ENCODE data around the gene PARP6. TPM values are rescaled to one million over a fixed set of nuclear protein-coding genes. Genes with fewer than 3 reads are reported as not detected.

Gene PARP6
- total and polyA plus RNA-seq, 8 donors = 29.6 to 101 (median 63.6) TPM

DNA sequence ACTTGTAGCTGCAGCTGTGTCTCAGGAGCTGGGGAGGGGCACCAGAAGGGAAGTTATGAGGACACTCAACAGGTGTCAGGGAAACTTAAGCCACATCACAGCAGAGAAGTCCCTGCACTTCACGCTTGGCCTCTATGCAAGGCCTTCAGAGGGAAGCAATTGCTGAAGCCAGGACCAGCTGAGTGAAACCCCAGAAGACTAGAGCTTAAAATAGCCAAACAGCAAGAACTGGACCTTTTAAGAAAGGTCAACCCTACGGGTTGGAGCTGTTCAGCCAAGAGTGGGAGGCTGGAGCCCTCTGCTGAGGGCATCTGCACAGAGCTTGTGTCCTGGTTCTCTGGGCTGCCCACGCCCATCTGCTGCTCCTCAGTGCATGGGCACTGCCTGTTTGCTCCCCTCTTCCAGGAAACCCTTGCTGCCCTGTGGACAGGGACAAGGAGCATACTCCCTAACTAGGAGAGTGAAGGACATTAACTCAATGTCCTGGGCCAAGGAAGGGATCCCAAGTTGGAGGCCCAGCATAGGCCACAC, 70.9 kb downstream of the PARP6 start:
- intact Hi-C loops (cut with DNase I; ENCODE audit: low total_unique reads) = loop anchor here (5.0 kb wide), 1 partner anchor 81 kb away; no protein-coding TSS in a partner anchor
- Histone ChIP-seq H3K36me3 (peaks cover 65 to 82% (median 81%) of the 10 kb centered on the region in 4 donors), H3K4me1 (peaks cover 14 to 52% (median 26%) of the 10 kb centered on the region in 4 donors), H3K4me3 (no peak overlapping the region), H3K9me3 (no peaks in the 10 kb centered on the region), H3K27me3 (peaks cover 0 to 11% (median 10%) of the 10 kb centered on the region in 3 donors), H3K27ac (peak overlapping the region in 2 of 5 donors; percentile 46 to 52)
- TF ChIP-seq POLR2AphosphoS5 (IDR thresholded peaks at IDR 0.05) (no peak), POLR2A (IDR thresholded peaks at IDR 0.05) (no peak), EP300 (IDR thresholded peaks at IDR 0.05) (no peak)
- TF ChIP-seq, protein P1, sequence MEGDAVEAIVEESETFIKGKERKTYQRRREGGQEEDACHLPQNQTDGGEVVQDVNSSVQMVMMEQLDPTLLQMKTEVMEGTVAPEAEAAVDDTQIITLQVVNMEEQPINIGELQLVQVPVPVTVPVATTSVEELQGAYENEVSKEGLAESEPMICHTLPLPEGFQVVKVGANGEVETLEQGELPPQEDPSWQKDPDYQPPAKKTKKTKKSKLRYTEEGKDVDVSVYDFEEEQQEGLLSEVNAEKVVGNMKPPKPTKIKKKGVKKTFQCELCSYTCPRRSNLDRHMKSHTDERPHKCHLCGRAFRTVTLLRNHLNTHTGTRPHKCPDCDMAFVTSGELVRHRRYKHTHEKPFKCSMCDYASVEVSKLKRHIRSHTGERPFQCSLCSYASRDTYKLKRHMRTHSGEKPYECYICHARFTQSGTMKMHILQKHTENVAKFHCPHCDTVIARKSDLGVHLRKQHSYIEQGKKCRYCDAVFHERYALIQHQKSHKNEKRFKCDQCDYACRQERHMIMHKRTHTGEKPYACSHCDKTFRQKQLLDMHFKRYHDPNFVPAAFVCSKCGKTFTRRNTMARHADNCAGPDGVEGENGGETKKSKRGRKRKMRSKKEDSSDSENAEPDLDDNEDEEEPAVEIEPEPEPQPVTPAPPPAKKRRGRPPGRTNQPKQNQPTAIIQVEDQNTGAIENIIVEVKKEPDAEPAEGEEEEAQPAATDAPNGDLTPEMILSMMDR (IDR thresholded peaks at IDR 0.05) = no peak
- 71 to 81% (median 73%) methylated on average over 3 of the region's 3 CpGs for WGBS, 5 donors
- no peak for DNase-seq

DNA sequence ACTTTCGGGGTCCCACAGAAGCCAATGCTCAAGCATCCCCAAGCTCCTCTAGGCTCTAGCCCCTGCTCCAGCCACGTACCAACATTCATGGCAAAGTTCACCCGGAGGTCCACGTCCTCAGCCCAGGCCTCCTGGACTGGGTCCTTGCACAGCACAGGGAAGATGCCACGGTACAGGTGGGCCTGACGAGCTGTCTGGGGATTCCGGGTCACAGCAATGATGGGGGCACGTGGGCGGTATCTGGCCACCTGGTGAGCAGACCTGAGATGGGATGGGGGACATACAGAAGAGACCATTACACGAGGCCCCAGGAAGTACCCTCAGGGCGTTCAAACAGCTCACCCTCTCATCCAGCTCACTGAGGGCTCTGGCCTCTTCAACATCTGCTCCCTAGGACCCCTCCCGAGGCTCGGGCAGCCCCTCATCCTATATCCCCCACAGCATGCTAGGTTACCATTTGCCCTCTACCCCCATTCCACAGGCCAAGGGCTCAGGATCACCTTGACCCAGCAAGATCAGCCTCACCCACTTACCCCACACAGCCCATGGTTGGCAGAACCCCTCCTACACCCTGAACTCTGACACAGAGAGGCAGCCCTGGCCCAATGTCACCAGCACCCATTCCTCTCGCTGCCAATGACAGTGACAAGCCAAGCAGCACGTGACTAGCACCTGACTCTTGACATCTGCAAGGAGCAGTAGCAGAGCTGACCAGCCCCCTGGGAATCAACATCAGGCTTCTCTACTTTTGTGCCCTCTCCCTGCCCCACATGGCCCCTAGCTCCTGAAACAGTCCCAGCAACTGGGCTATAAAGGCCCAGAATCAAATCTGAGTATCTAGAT, 71.7 kb downstream of the PARP6 start:
- no peak for DNase-seq
- peaks cover 57 to 74% (median 73%) of the 10 kb centered on the region in 4 donors for H3K36me3 ChIP-seq
- intact Hi-C loops (cut with DNase I; ENCODE audit: low total_unique reads) = loop anchor here (5.0 kb wide), 1 partner anchor 82 kb away; no protein-coding TSS in a partner anchor
- TF ChIP-seq EP300 (IDR thresholded peaks at IDR 0.05) (no peak), POLR2AphosphoS5 (IDR thresholded peaks at IDR 0.05) (no peak), POLR2A (IDR thresholded peaks at IDR 0.05) (no peak)
- TF ChIP-seq, protein P1 (IDR thresholded peaks at IDR 0.05) = no peak
- H3K9me3 ChIP-seq = no peaks in the 10 kb centered on the region
- H3K4me3 ChIP-seq = no peak overlapping the region
- WGBS, 5 donors = 81 to 93% (median 82%) methylated on average over 10 to 15 of the region's 15 CpGs
- peaks cover 14 to 54% (median 26%) of the 10 kb centered on the region in 4 donors for H3K4me1 ChIP-seq
- peaks cover 0 to 14% (median 10%) of the 10 kb centered on the region in 3 donors for H3K27me3 ChIP-seq
- peak overlapping the region in 3 of 5 donors; percentile 20 to 52 (median 46) for H3K27ac ChIP-seq

DNA sequence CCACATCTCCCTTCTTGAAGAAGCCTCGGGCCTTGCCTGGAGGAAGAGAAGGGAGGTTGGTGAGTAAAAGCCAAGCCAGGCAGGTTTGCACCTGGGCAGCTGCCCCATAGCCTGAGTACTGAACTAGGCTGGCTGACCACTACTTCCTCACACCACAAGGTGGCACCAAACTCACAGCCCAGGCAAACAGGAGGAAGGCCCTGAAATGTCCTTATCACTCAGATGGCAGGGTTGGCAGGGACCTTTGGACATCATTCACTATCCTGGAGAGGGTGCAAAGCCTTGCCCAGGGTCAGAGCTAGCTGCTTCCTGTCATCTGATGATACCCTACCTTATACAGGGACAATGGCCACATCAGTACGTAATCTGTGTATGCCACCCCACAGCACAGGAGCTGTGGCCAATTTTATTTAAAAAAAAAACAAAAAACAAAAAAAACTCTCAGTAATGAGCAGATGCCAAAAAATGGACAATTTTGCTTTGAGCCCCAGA, 72.6 kb downstream of the PARP6 start:
- Histone ChIP-seq H3K27ac (peak overlapping the region in 2 of 5 donors; percentile 22 to 52), H3K4me1 (peaks cover 14 to 63% (median 26%) of the 10 kb centered on the region in 4 donors), H3K4me3 (no peak overlapping the region), H3K27me3 (peaks cover 0 to 14% (median 10%) of the 10 kb centered on the region in 3 donors), H3K36me3 (peaks cover 52 to 65% (median 64%) of the 10 kb centered on the region in 4 donors), H3K9me3 (no peaks in the 10 kb centered on the region)
- DNase-seq = peak; percentile 85 to 93
- TF ChIP-seq, protein P1 (IDR thresholded peaks at IDR 0.05) = peak in 6 of 7 experiments; percentile 26 to 94 (median 90)
- TF ChIP-seq EP300 (IDR thresholded peaks at IDR 0.05) (no peak), POLR2A (IDR thresholded peaks at IDR 0.05) (no peak), POLR2AphosphoS5 (IDR thresholded peaks at IDR 0.05) (peak in 1 of 3 donors; percentile 81)
- intact Hi-C loops (cut with DNase I; ENCODE audit: low total_unique reads) = loop anchor here (5.0 kb wide), 1 partner anchor 83 kb away; no protein-coding TSS in a partner anchor
- 44 to 57% (median 50%) methylated on average over 2 of the region's 2 CpGs for WGBS, 5 donors

DNA sequence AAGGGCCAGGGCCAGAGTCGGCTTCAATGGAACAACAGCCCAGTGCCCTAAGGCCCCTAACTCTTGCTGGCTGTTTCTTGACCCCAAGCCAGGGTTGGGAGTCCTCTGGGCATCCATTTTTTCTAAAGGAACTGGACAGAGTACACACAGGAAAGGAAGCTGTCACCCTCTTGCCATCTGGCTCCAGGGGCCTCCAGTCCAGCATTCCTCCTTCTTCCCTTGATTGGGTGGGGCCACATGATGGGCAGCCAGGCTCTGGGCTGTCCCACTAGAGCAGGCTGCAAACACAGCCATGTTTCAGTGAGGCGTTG, 73.2 kb downstream of the PARP6 start:
- 75 to 94% (median 85%) methylated on average over 2 of the region's 2 CpGs for WGBS, 5 donors
- H3K4me3 ChIP-seq = no peak overlapping the region
- intact Hi-C loops (cut with DNase I; ENCODE audit: low total_unique reads) = no loop called here
- DNase-seq = no peak
- peaks cover 0 to 14% (median 10%) of the 10 kb centered on the region in 3 donors for H3K27me3 ChIP-seq
- H3K4me1 ChIP-seq = peaks cover 14 to 60% (median 25%) of the 10 kb centered on the region in 4 donors
- H3K36me3 ChIP-seq = peaks cover 46 to 59% (median 58%) of the 10 kb centered on the region in 4 donors
- H3K27ac ChIP-seq = no peak overlapping the region
- TF ChIP-seq POLR2AphosphoS5 (IDR thresholded peaks at IDR 0.05) = no peak
- TF ChIP-seq, protein P1 (IDR thresholded peaks at IDR 0.05) = no peak
- no peak for TF ChIP-seq EP300 (IDR thresholded peaks at IDR 0.05)
- no peak for TF ChIP-seq POLR2A (IDR thresholded peaks at IDR 0.05)
- no peaks in the 10 kb centered on the region for H3K9me3 ChIP-seq

All from stomach (tissue), 9 donors.